H1 (cell line): Measurements from ENCODE around the gene RAB40B. TPM values are rescaled to one million over a fixed set of nuclear protein-coding genes. Genes with fewer than 3 reads are reported as not detected.

Source experiments
- CTCF ChIA-PET: fragments of 300-600 bp; sonication (Branson Sonifier 250); formaldehyde crosslinking; loops from one replicate; lab custom pipeline; 2021; ENCODE audit not compliant: partially characterized antibody; lab: Charles Lee
- POLR2A ChIA-PET: fragments of 300-600 bp; sonication (Branson Sonifier 250); formaldehyde crosslinking; loops from one replicate; lab custom pipeline; 2021; ENCODE audit warnings: inconsistent platforms; ENCODE audit not compliant: partially characterized antibody; lab: Charles Lee
- DNase-seq, 2 experiments: peaks; one replicate each; pipeline versions ENCODE4 v3.0.0 to v3.0.0-alpha.2; 2010 to 2022; ENCODE audit warnings: low spot score in 2 of 2, low read depth in 1 of 2, mixed read lengths in 1 of 2
- FAIRE-seq: peaks from 2 replicates; lab custom pipeline; 2011; peaks lifted over from hg19 to GRCh38; lab: Jason Lieb, UNC
- H2AFZ ChIP-seq: 2 replicates; pipeline ENCODE4 v1.8.1; 2012; ENCODE audit warnings: low read length, inconsistent platforms
- H2AK5ac ChIP-seq: 2 replicates; pipeline ENCODE4 v1.6.1; 2013; ENCODE audit warnings: low read depth, low read length
- H2BK120ac ChIP-seq: replicated peaks from 2 replicates; pipeline ENCODE3; 2013; ENCODE audit warnings: low read depth, low read length, inconsistent platforms
- H2BK12ac ChIP-seq: 2 replicates; pipeline ENCODE4 v1.6.1; 2013; ENCODE audit warnings: low read depth, low read length
- H2BK15ac ChIP-seq: 2 replicates; pipeline ENCODE4 v1.6.1; 2013; ENCODE audit warnings: low read length
- H2BK20ac ChIP-seq: 2 replicates; pipeline ENCODE4 v1.6.1; 2013; ENCODE audit warnings: low read length
- H2BK5ac ChIP-seq: 2 replicates; pipeline ENCODE4 v1.6.1; 2013; ENCODE audit warnings: low read depth, low read length
- H3K14ac ChIP-seq: 2 replicates; pipeline ENCODE4 v1.6.1; 2013; ENCODE audit warnings: inconsistent platforms; ENCODE audit not compliant: insufficient read length
- H3K18ac ChIP-seq: 2 replicates; pipeline ENCODE4 v1.6.1; 2013; ENCODE audit warnings: low read length; ENCODE audit errors: extremely low read depth
- H3K23ac ChIP-seq: 2 replicates; pipeline ENCODE4 v1.6.1; 2013; ENCODE audit warnings: inconsistent platforms; ENCODE audit not compliant: insufficient read length
- H3K23me2 ChIP-seq: 2 replicates; pipeline ENCODE4 v1.6.1; 2013; ENCODE audit warnings: low read depth, low read length
- H3K27ac ChIP-seq: 2 replicates; pipeline ENCODE4 v1.6.1; 2011; ENCODE audit warnings: low read depth, low read length, inconsistent platforms
- H3K27me3 ChIP-seq, 4 experiments: replicated peaks in 1 of 4; 1 replicate in 1 of 4; 2 replicates in 3 of 4; pipeline versions ENCODE4 v1.6.1 to v1.8.1; 2011 to 2013; ENCODE audit warnings: low read length in 3 of 4, mild to moderate bottlenecking in 3 of 4, inconsistent platforms in 2 of 4, mixed read lengths in 2 of 4, moderate library complexity in 1 of 4; ENCODE audit not compliant: control insufficient read depth in 3 of 4, insufficient read depth in 3 of 4; ENCODE audit errors: extremely low read depth in 1 of 4
- H3K36me3 ChIP-seq, 4 experiments: 2 replicates each; pipeline versions ENCODE4 v1.6.1 to v1.8.1; 2011 to 2013; ENCODE audit warnings: mild to moderate bottlenecking in 4 of 4, low read length in 3 of 4, moderate library complexity in 2 of 4, control low read depth in 1 of 4, inconsistent platforms in 1 of 4; ENCODE audit not compliant: insufficient read depth in 4 of 4, control insufficient read depth in 2 of 4
- H3K4ac ChIP-seq: replicated peaks from 2 replicates; pipeline ENCODE3; 2013; ENCODE audit warnings: low read length, low read depth, mixed read lengths, inconsistent platforms; ENCODE audit not compliant: insufficient read length
- H3K4me1 ChIP-seq, 4 experiments: replicated peaks in 1 of 4; 1 replicate in 1 of 4; 2 replicates in 3 of 4; pipeline versions ENCODE4 v1.6.1 to v1.8.1; 2011 to 2013; ENCODE audit warnings: low read length in 3 of 4, inconsistent platforms in 2 of 4, mixed read lengths in 1 of 4; ENCODE audit not compliant: insufficient read depth in 4 of 4, control insufficient read depth in 3 of 4
- H3K4me2 ChIP-seq, 2 experiments: 2 replicates each; pipeline versions ENCODE4 v1.6.1 to v1.8.1; 2011 to 2013; ENCODE audit warnings: low read depth in 2 of 2, low read length in 2 of 2, control low read depth in 1 of 2, inconsistent platforms in 1 of 2, mild to moderate bottlenecking in 1 of 2; ENCODE audit not compliant: insufficient read depth in 1 of 2
- H3K4me3 ChIP-seq, 4 experiments: fragments of 200-600, 300-600 bp in 1 of 4; sonication (generic), shearing (Covaris generic), sonication (Bioruptor Twin) in 1 of 4; 2 replicates each; pipeline versions ENCODE4 v1.5.1 to v1.8.1; 2011 to 2016; ENCODE audit warnings: low read length in 4 of 4, low read depth in 3 of 4, control low read depth in 2 of 4, inconsistent platforms in 2 of 4, mild to moderate bottlenecking in 2 of 4, mixed read lengths in 1 of 4, moderate library complexity in 1 of 4; ENCODE audit not compliant: insufficient read depth in 2 of 4; ENCODE audit errors: extremely low read depth in 1 of 4
- H3K56ac ChIP-seq: replicated peaks from 2 replicates; pipeline ENCODE3; 2013; ENCODE audit warnings: low read depth, mild to moderate bottlenecking, mixed read lengths, low read length, inconsistent platforms; ENCODE audit not compliant: insufficient read length
- H3K79me1 ChIP-seq: 2 replicates; pipeline ENCODE4 v1.6.1; 2013; ENCODE audit warnings: low read depth, low read length, control low read depth
- H3K79me2 ChIP-seq, 2 experiments: 2 replicates each; pipeline versions ENCODE4 v1.6.1 to v1.8.1; 2012 to 2013; ENCODE audit warnings: low read length in 2 of 2, mild to moderate bottlenecking in 2 of 2, inconsistent platforms in 1 of 2; ENCODE audit not compliant: insufficient read depth in 2 of 2, control insufficient read depth in 1 of 2
- H3K9ac ChIP-seq, 4 experiments: replicated peaks in 1 of 4; 1 replicate in 1 of 4; 2 replicates in 3 of 4; pipeline versions ENCODE4 v1.6.1 to v1.8.1; 2011 to 2013; ENCODE audit warnings: low read depth in 3 of 4, low read length in 3 of 4, control low read depth in 2 of 4, mild to moderate bottlenecking in 2 of 4, moderate library complexity in 2 of 4, inconsistent platforms in 1 of 4; ENCODE audit errors: extremely low read depth in 1 of 4
- H3K9me3 ChIP-seq, 2 experiments: 2 replicates each; pipeline versions ENCODE4 v1.6.1 to v1.8.1; 2012 to 2013; ENCODE audit warnings: mild to moderate bottlenecking in 2 of 2, moderate library complexity in 2 of 2, control low read depth in 1 of 2, inconsistent platforms in 1 of 2, low read depth in 1 of 2, low read length in 1 of 2, mixed read lengths in 1 of 2; ENCODE audit not compliant: insufficient read depth in 2 of 2
- H4K20me1 ChIP-seq, 2 experiments: replicated peaks in 1 of 2; 2 replicates each; pipeline versions ENCODE3 to v1.8.1; 2011 to 2013; ENCODE audit warnings: inconsistent platforms in 2 of 2, low read length in 2 of 2, mild to moderate bottlenecking in 1 of 2; ENCODE audit not compliant: insufficient read depth in 2 of 2, control insufficient read depth in 1 of 2
- H4K5ac ChIP-seq: 2 replicates; pipeline ENCODE4 v1.6.1; 2013; ENCODE audit warnings: low read length, low read depth, mixed read lengths, inconsistent platforms; ENCODE audit not compliant: insufficient read length
- H4K8ac ChIP-seq: 2 replicates; pipeline ENCODE4 v1.8.0; 2013; ENCODE audit warnings: mild to moderate bottlenecking, moderate library complexity, low read length, inconsistent platforms; ENCODE audit not compliant: insufficient read depth; ENCODE audit errors: extremely low read depth
- H4K91ac ChIP-seq: replicated peaks from 2 replicates; pipeline ENCODE3; 2013; ENCODE audit warnings: low read length, mixed read lengths, inconsistent platforms; ENCODE audit not compliant: insufficient read length
- ASH2L ChIP-seq: fragments of 200-600, 300-600 bp; sonication (generic); IDR thresholded peaks from one replicate; pipeline ENCODE4 v1.7.1; 2017; ENCODE audit warnings: low read length
- CHD1 ChIP-seq: IDR thresholded peaks from 2 replicates; pipeline ENCODE4 v1.6.1; 2012; ENCODE audit warnings: low read depth, low read length, improper control_type of control experiment
- CTBP2 ChIP-seq: IDR thresholded peaks from 2 replicates; pipeline ENCODE4 v1.7.0; 2011; ENCODE audit warnings: borderline replicate concordance, mild to moderate bottlenecking, moderate library complexity, mixed read lengths, low read length; ENCODE audit not compliant: insufficient read depth, insufficient read length
- EGR1 ChIP-seq: IDR thresholded peaks from 2 replicates; pipeline ENCODE4 v1.6.1; 2011; ENCODE audit warnings: low read depth, low read length, borderline replicate concordance
- NRF1 ChIP-seq: IDR thresholded peaks from 2 replicates; pipeline ENCODE4 v1.6.1; 2011; ENCODE audit warnings: mild to moderate bottlenecking, low read depth, low read length, improper control_type of control experiment
- PHF8 ChIP-seq: fragments of 200-600 bp; sonication (generic); conservative IDR thresholded peaks from 2 replicates; pipeline ENCODE4 v1.7.1; 2012; ENCODE audit warnings: low read depth, mild to moderate bottlenecking, inconsistent platforms, low read length, moderate library complexity
- POU5F1 ChIP-seq: IDR thresholded peaks from 2 replicates; pipeline ENCODE4 v1.6.1; 2011; ENCODE audit warnings: low read depth, mild to moderate bottlenecking, low read length, moderate library complexity
- RXRA ChIP-seq: IDR thresholded peaks from 2 replicates; pipeline ENCODE4 v1.6.1; 2011; ENCODE audit warnings: low read depth, mild to moderate bottlenecking, low read length, moderate library complexity; ENCODE audit not compliant: insufficient read depth
- SAP30 ChIP-seq: fragments of 300-600 bp; sonication (generic); IDR thresholded peaks from 2 replicates; pipeline ENCODE4 v1.7.1; 2012; ENCODE audit warnings: low read length, moderate library complexity, mild to moderate bottlenecking, inconsistent platforms; ENCODE audit not compliant: insufficient read depth, insufficient replicate concordance
- SRF ChIP-seq: IDR thresholded peaks from 2 replicates; pipeline ENCODE4 v1.6.1; 2011; ENCODE audit warnings: mild to moderate bottlenecking, low read depth, low read length, moderate library complexity
- SUZ12 ChIP-seq: fragments of 200-600 bp; sonication (generic); IDR thresholded peaks from 2 replicates; pipeline ENCODE4 v1.6.1; 2012; ENCODE audit warnings: mild to moderate bottlenecking, inconsistent platforms, low read length, moderate library complexity, mixed read lengths
- TAF7 ChIP-seq: optimal IDR thresholded peaks from 2 replicates; pipeline ENCODE3; 2011; ENCODE audit warnings: low read depth, mild to moderate bottlenecking, inconsistent platforms, low read length, moderate library complexity, borderline replicate concordance
- YY1 ChIP-seq: IDR thresholded peaks from 2 replicates; pipeline ENCODE4 v1.6.1; 2011; ENCODE audit warnings: low read depth, mild to moderate bottlenecking, low read length
- whole genome bisulfite sequencing, 2 experiments: shearing (Covaris generic) in 1 of 2; methylation state at CpG; one replicate each; pipeline versions ENCODE4 v1.1.6 to v1.1.7; 2013 to 2015; ENCODE audit warnings: low lambda C conversion rate in 2 of 2, mixed read lengths in 2 of 2, inconsistent platforms in 1 of 2, low coverage in 1 of 2, missing lambda C conversion rate in 1 of 2; ENCODE audit not compliant: insufficient replicate concordance in 2 of 2, insufficient coverage in 1 of 2, insufficient read length in 1 of 2; ENCODE audit errors: extremely low coverage in 1 of 2, missing lambda C conversion rate in 1 of 2; 5-methylcytosine and 5-hydroxymethylcytosine counted together
- polyA plus RNA-seq, 7 experiments: library from polyadenylated mRNA; depleted of rRNA in 3 of 7; stranded (reverse) in 5 of 7; unstranded in 2 of 7; fragments of >200 nt in 5 of 7; fragments of 200-250 nt in 2 of 7; gene quantifications; 1 replicate in 5 of 7; 2 replicates in 1 of 7; 4 replicates in 1 of 7; pipeline versions ENCODE4 v1.2.1 to v1.2.3, GENCODE V29; 2011 to 2013; ENCODE audit warnings: missing spikeins in 2 of 7, mixed read lengths in 2 of 7
- total RNA-seq: library from RNA; stranded (reverse); fragmentation: NEBNext Ultra II Directional; extraction: Animal tissue kit (Norgen Biotek cat#: 25700); gene quantifications from 2 replicates; pipeline ENCODE4 v1.2.1, GENCODE V29; 2021

RAB40B gene
- total and polyA plus RNA-seq, 2 of the 8 experiments (the other 6 are each of a cell fraction or from before 2014, with no cell fraction given), result 3.1 to 4.6 TPM

GRCh38 chr17:82668631-82669099, 29.8 kb downstream of the RAB40B start:
- Histone ChIP-seq H2BK20ac (no peak overlapping the region), H3K9ac (no peak overlapping the region), H2BK120ac (no peak overlapping the region), H3K4ac (peak overlapping the region; percentile 78), H4K91ac (peak overlapping the region; percentile 74), H4K20me1 (peaks cover 0 to 3% of the 10 kb centered on the region in 2 experiments), H3K56ac (no peak overlapping the region), H3K36me3 (no peaks in the 10 kb centered on the region), H3K14ac (no peak overlapping the region), H3K4me3 (peak overlapping the region in 1 of 4 experiments; percentile 25; a peak in 1 of 8 replicates), H3K4me1 (peaks cover 0 to 9% (median 2%) of the 10 kb centered on the region in 4 experiments; a peak in 3 of 7 replicates), H3K23me2 (peaks cover 5% of the 10 kb centered on the region; the same call in 1 of the 2 replicates), H2AK5ac (no peak overlapping the region), H3K18ac (no peak overlapping the region), H2AFZ (peak overlapping the region; percentile 85; the same call in 1 of the 2 replicates), H2BK12ac (no peak overlapping the region), H3K23ac (no peak overlapping the region), H2BK15ac (peak overlapping the region; percentile 96; the same call in 1 of the 2 replicates), H3K79me2 (no peaks in the 10 kb centered on the region), H3K79me1 (no peaks in the 10 kb centered on the region; the same call in 1 of the 2 replicates), H3K27ac (no peak overlapping the region), H4K5ac (no peak overlapping the region), H3K9me3 (no peaks in the 10 kb centered on the region), H3K27me3 (no peaks in the 10 kb centered on the region; a peak in 2 of 7 replicates), H3K4me2 (peak overlapping the region in 1 of 2 experiments; percentile 47; a peak in 2 of 4 replicates), H4K8ac (peak overlapping the region; percentile 91), H2BK5ac (no peak overlapping the region)
- CTCF ChIA-PET, result interaction anchor here (0.5 to 4.7 kb wide), 33 partner anchors 9 to 1259 kb away, joined by 3 to 50 read pairs (median 4); no protein-coding TSS in a partner anchor
- 40% methylated on average over 15 of the region's 20 CpGs; no CpG with 5 or more reads in 1 of the 2 experiments for WGBS, 2 experiments
- FAIRE-seq (no peak), DNase-seq (peak; percentile 53 to 78)
- POLR2A ChIA-PET, result interaction anchor here (0.9 to 1.5 kb wide), 4 partner anchors 10 to 89 kb away, joined by 3 to 4 read pairs (median 3); no protein-coding TSS in a partner anchor
- TF ChIP-seq SRF (no peak), CTBP2 (no peak), EGR1 (peak; percentile 59; the same call in 1 of the 2 replicates), RXRA (no peak), YY1 (peak; percentile 70; the same call in 1 of the 2 replicates), CHD1 (no peak), TAF7 (no peak), NRF1 (no peak), POU5F1 (no peak), ASH2L (no peak), SAP30 (no peak), SUZ12 (no peak), PHF8 (no peak)
